ENCODE measurements around the gene MPV17.
"Not testable (repeated sequence)": the region's sequence is repeated elsewhere in the genome, so short reads cannot be mapped to it uniquely, and the experiment has no call there.

MPV17 gene, protein sequence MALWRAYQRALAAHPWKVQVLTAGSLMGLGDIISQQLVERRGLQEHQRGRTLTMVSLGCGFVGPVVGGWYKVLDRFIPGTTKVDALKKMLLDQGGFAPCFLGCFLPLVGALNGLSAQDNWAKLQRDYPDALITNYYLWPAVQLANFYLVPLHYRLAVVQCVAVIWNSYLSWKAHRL

GRCh38 chr2:27322766-27323595 lies at the start of gene MPV17:
Gene MPV17, minus strand, starts transcription at chr2:27323097. Its CDS starts 580 bp downstream, at chr2:27322517.
- in situ Hi-C loops (cut with MboI; ENCODE audit: low sequenced_read_pairs), result no loop called here

DNA sequence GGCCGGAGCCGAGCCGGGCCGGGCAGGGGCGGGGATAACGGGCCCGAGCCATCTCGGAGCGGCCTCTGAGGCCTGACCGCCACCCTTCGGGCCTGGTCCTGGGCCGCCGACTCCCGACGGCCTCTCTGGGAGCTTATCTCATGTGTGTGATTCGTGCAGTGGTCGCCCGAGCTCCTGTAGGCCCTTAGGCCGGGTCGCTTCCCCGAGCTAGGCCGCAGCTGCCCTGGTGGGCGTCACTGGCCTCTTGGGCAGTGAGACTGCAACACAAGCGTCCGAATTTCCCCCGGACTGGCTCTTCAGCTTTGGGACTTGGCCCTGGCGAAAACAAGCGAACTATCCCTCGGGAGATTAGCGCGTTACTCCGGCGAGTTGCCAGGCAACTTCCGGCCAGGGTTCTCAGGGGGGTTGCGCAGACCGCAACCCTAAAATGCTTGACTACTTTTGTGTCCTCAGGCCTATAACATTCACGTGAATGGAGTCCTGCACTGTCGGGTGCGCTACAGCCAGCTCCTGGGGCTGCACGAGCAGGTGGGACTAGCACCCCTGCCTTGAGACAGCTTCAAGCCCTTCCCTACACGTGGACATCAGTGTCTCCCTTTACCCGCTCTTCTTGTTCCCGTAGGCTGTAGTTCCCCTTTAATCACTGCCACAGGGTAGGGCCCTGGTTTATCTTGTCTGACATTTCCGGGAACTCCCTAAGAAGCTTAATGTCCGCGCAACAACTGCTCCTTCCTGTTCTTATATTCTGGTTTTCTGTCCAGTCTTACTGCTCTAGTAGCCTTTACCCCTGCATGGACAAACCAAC lies 48.1 kb upstream of the MPV17 start:
- in situ Hi-C loops (cut with MboI; ENCODE audit: low sequenced_read_pairs), result no loop called here

GRCh38 chr2:27370026-27370815 lies 47.3 kb upstream of the MPV17 start, which contains the start of the genes EIF2B4 and SNX17:
Gene EIF2B4, minus strand, starts transcription at chr2:27370338. Its CDS starts 24 bp downstream, at chr2:27370314.
Gene SNX17, plus strand, starts transcription at chr2:27370616. Its CDS starts 128 bp downstream, at chr2:27370744.
- in situ Hi-C loops (cut with MboI; ENCODE audit: low sequenced_read_pairs), result no loop called here

DNA sequence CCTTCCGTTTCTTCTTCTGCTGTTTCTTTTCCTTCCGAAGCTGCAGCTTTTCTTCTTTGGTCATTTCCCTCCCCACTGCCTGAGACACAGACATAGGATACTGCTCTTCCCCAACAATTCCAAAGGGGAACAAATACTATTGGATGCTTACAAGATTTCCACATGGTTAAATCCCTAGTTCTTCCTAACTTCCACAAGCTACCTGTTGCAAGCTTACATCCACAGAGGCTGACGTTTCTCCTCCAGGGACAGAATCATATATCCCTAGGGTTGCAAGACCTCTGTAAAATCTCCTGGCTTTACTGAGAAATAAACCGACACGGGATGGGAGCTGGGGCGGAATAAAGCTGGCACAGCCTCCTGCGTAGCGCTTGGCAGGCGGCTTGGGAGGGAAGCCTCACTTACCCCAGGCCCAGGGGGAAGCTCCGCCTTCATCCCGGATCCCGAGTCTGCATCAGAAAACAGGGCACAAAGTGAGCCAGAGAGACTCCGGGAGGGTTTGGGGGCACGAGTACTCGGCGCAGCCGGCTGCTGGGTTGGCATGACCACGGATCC lies 46.7 kb upstream of the MPV17 start:
- in situ Hi-C loops (cut with MboI; ENCODE audit: low sequenced_read_pairs), result no loop called here

- in situ Hi-C loops (cut with MboI; ENCODE audit: low sequenced_read_pairs), result no loop called here
These were observed 41.0 kb upstream of the MPV17 start for GRCh38 chr2:27363933-27364332.

GRCh38 chr2:27362678-27363420 lies 40.0 kb upstream of the MPV17 start:
- in situ Hi-C loops (cut with MboI; ENCODE audit: low sequenced_read_pairs), result no loop called here

DNA sequence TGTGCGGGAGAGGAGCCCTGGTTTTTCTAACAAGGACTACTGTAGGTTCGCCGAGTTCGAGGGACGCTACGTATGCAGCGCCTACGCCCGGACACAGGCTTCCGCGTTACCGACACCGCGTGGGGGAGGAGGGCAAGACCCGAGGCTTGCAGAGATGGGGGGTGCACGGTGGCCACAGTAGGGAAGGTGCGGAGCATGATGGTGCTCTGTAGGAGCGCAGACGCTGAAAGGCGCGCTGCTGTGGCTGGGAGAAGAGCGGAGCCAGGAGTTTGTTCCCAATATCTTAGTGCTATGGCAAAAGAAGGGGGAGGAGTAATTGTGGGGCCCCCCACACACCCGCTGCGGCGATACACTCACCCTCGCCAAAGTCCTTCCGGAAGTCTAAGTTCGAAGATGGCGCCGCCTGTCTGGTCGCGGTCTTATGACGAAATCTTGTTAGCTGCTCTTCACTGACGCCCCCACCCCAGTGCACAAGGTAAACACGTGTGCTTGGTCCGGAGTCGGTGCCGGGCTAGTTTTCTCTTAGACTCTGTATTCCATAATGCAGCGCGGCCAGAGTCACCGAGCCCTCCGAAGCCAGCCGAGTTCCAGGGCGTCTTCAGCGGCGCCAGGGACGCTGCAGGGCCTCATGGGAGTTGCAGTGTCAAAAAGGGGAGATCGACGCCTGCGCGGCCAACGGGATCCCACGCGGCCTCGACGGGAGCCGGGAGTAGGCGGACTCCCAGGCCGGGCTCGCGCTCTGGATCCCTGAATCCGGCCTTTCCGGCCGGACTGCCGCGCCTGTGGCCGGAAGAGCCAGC lies 33.7 kb upstream of the MPV17 start, which contains the start of gene GTF3C2:
Gene GTF3C2, minus strand, starts transcription at position 383 of the 800 bp plus-strand sequence. CDS start 13,210 bp downstream, outside the sequence.
- in situ Hi-C loops (cut with MboI; ENCODE audit: low sequenced_read_pairs), result no loop called here

- in situ Hi-C loops (cut with MboI; ENCODE audit: low sequenced_read_pairs), result no loop called here
These were observed 33.1 kb upstream of the MPV17 start for GRCh38 chr2:27356056-27356381.

DNA sequence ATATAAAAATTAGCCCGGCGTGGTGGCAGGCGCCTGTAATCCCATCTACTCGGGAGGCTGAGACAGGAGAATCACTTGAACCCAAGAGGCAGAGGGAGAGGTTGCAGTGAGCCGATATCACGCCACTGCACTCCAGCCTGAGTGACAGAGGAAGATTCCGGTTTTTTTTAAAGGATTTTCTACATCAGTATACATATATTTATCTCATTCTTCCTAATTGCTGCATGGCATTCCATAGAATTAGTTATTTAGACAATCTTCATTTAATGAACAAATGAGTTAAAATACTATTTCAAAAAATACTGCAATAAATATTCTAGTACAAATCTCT lies 31.7 kb upstream of the MPV17 start:
- in situ Hi-C loops (cut with MboI; ENCODE audit: low sequenced_read_pairs), result no loop called here

- in situ Hi-C loops (cut with MboI; ENCODE audit: low sequenced_read_pairs), result no loop called here
These were observed 31.1 kb upstream of the MPV17 start for GRCh38 chr2:27353762-27354596.

DNA sequence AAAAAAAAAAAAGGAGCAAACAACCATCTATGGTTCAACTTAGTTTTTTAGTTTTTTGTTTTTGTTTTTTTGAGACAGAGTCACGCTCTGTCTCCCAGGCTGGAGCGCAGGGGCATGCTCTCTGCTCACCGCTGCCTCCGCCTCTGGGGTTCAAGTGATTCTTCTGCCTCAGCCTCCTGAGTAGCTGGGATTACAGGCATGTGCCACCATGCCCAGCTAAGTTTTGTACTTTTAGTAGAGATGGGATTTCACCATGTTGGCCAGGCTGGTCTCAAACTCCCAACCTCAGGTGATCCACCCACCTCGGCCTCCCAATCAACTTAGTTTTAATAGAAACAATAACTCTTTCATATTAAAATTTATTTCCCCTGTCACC lies 30.5 kb upstream of the MPV17 start:
- in situ Hi-C loops (cut with MboI; ENCODE audit: low sequenced_read_pairs), result not testable (repeated sequence)

- in situ Hi-C loops (cut with MboI; ENCODE audit: low sequenced_read_pairs), result no loop called here
These were observed 29.1 kb upstream of the MPV17 start for GRCh38 chr2:27351802-27352598.

- in situ Hi-C loops (cut with MboI; ENCODE audit: low sequenced_read_pairs), result no loop called here
These were observed 27.3 kb upstream of the MPV17 start for GRCh38 chr2:27350106-27350693.

- in situ Hi-C loops (cut with MboI; ENCODE audit: low sequenced_read_pairs), result no loop called here
These were observed 24.7 kb upstream of the MPV17 start for GRCh38 chr2:27347641-27348040.

GRCh38 chr2:27336173-27336572 lies 13.3 kb upstream of the MPV17 start:
- in situ Hi-C loops (cut with MboI; ENCODE audit: low sequenced_read_pairs), result no loop called here

GRCh38 chr2:27335311-27335710 lies 12.4 kb upstream of the MPV17 start:
- in situ Hi-C loops (cut with MboI; ENCODE audit: low sequenced_read_pairs), result no loop called here

DNA sequence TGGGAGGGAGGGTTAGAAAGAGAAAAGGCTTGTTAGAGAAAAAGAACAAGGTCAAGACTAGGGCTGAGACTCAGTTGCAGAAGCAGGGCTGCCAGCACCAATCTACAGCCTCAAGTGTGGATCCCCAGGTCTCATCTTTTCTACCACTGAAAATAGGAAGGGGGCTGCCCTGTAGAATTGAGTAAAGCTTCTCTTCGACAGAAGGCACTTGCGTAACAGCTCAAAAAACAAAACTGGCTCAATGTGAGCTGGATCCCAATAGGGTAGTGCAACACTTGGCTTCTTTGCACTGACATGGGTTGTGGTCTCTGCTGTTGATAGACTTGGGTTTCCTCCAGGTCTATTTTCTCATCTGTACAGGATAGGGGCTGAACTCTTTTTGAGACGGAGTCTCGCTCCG lies 1.8 kb upstream of the MPV17 start:
- in situ Hi-C loops (cut with MboI; ENCODE audit: low sequenced_read_pairs), result no loop called here

Measured in HL-60/S4 treated with retinoic acid at 250 ng/mL for 4 days and 3 days (cell line).